Stimulated activated CD4-positive, alpha-beta T cell treated with anti-CD3 and anti-CD28 coated beads, Interleukin-1b, Interleukin-23, amount 100 ng/mL, for 48 hours (primary cell): ENCODE results near the gene MACROD2.

Experiments
- DNase-seq: peaks from one replicate; pipeline ENCODE4 v3.0.0-alpha.2; 2020

Gene MACROD2

GRCh38 chr20:16030253-16030652 is 2034.9 kb downstream of the MACROD2 start:
- DNase-seq, result no peak

GRCh38 chr20:16035576-16035975 is 2040.3 kb downstream of the MACROD2 start:
- no peak for DNase-seq

GRCh38 chr20:16036331-16036730 is 2041.0 kb downstream of the MACROD2 start:
- no peak for DNase-seq

GRCh38 chr20:16040742-16041141 is 2045.4 kb downstream of the MACROD2 start:
- DNase-seq, result no peak

GRCh38 chr20:16042731-16043130 is 2047.4 kb downstream of the MACROD2 start:
- no peak for DNase-seq

- no peak for DNase-seq
Observed at GRCh38 chr20:16043931-16044330, 2048.6 kb downstream of the MACROD2 start.

GRCh38 chr20:16048876-16049275 is 2053.6 kb downstream of the MACROD2 start:
- no peak for DNase-seq

- no peak for DNase-seq
Observed at GRCh38 chr20:16049529-16050093, 2054.3 kb downstream of the MACROD2 start.

GRCh38 chr20:16050366-16050765 is 2055.1 kb downstream of the MACROD2 start:
- no peak for DNase-seq

- no peak for DNase-seq
Observed at GRCh38 chr20:16051968-16052367, 2056.7 kb downstream of the MACROD2 start.

- DNase-seq, result no peak
Observed at GRCh38 chr20:16052456-16052855, 2057.1 kb downstream of the MACROD2 start.

- no peak for DNase-seq
Observed at GRCh38 chr20:16054985-16055384, 2059.7 kb downstream of the MACROD2 start.

- DNase-seq, result no peak
Observed at GRCh38 chr20:16057651-16058050, 2062.3 kb downstream of the MACROD2 start.

- no peak for DNase-seq
Observed at GRCh38 chr20:16058268-16058667, 2063.0 kb downstream of the MACROD2 start.

GRCh38 chr20:16059841-16060240 is 2064.5 kb downstream of the MACROD2 start:
- no peak for DNase-seq

GRCh38 chr20:16061351-16061750 is 2066.0 kb downstream of the MACROD2 start:
- DNase-seq, result no peak

- DNase-seq, result no peak
Observed at GRCh38 chr20:16062661-16063581, 2067.6 kb downstream of the MACROD2 start.

- no peak for DNase-seq
Observed at GRCh38 chr20:16063881-16064280, 2068.6 kb downstream of the MACROD2 start.

GRCh38 chr20:16064989-16065707 is 2069.8 kb downstream of the MACROD2 start:
- DNase-seq, result no peak

GRCh38 chr20:16066571-16066970 is 2071.3 kb downstream of the MACROD2 start:
- DNase-seq, result no peak

GRCh38 chr20:16069389-16070010 is 2074.2 kb downstream of the MACROD2 start:
- no peak for DNase-seq

- no peak for DNase-seq
Observed at GRCh38 chr20:16072220-16072619, 2076.9 kb downstream of the MACROD2 start.
